Subcutaneous preadipocyte (primary cell): ENCODE measurements around the gene BOD1. TPM values are rescaled to one million over a fixed set of nuclear protein-coding genes. Genes with fewer than 3 reads are reported as not detected.

ENCODE experiments used
- total RNA-seq: library from RNA; depleted of rRNA; stranded (reverse); fragments of >200 nt; gene quantifications from 2 replicates; pipeline ENCODE4 v1.2.3, GENCODE V29; 2012

The BOD1 gene
- total RNA-seq: 48.5 and 51.1 TPM in 2 replicates

GRCh38 chr5:173616577-173617118, at the start of gene BOD1:
TSS of gene BOD1 (minus strand) at chr5:173616650. CDS start at chr5:173616436, 214 bp downstream.

